Chondrocyte (in vitro differentiated cells): ENCODE measurements around the gene RASSF6. TPM values are rescaled to one million over a fixed set of nuclear protein-coding genes. Genes with fewer than 3 reads are reported as not detected.

ENCODE experiments used
- DNase-seq: peaks from one replicate; pipeline ENCODE4 v3.0.0; 2021; ENCODE audit warnings: mixed read lengths, low spot score
- H3K27ac Mint-ChIP-seq: one replicate; pipeline ENCODE4 v1.8.0; 2021; ENCODE audit warnings: mild to moderate bottlenecking, moderate library complexity, mixed read lengths; ENCODE audit not compliant: unreplicated experiment
- H3K27me3 Mint-ChIP-seq: 2 replicates; pipeline ENCODE4 v1.8.0; 2021; ENCODE audit warnings: low read depth, mixed read lengths
- H3K36me3 Mint-ChIP-seq: 2 replicates; pipeline ENCODE4 v1.8.0; 2021; ENCODE audit warnings: low read depth, mixed read lengths
- H3K4me1 Mint-ChIP-seq: 2 replicates; pipeline ENCODE4 v1.8.0; 2021; ENCODE audit warnings: low read depth, mild to moderate bottlenecking, mixed read lengths
- H3K4me3 Mint-ChIP-seq: one replicate; pipeline ENCODE4 v1.8.0; 2021; ENCODE audit warnings: mild to moderate bottlenecking, moderate library complexity, mixed read lengths; ENCODE audit not compliant: unreplicated experiment
- H3K9me3 Mint-ChIP-seq: 2 replicates; pipeline ENCODE4 v1.8.0; 2021; ENCODE audit warnings: low read depth, mixed read lengths
- total RNA-seq: library from RNA; stranded (reverse); gene quantifications from 3 replicates; pipeline ENCODE4 v1.2.1, GENCODE V29; 2021
- TF ChIP-seq, protein P1 (sequence below): fragments of 200-600 bp; sonication (generic); IDR thresholded peaks from 2 replicates; pipeline ENCODE4 v1.5.0; 2021; ENCODE audit warnings: antibody characterized with exemption, mild to moderate bottlenecking, moderate library complexity

Gene RASSF6
- total RNA-seq, 1 donor from 2014 or later: not detected

DNA sequence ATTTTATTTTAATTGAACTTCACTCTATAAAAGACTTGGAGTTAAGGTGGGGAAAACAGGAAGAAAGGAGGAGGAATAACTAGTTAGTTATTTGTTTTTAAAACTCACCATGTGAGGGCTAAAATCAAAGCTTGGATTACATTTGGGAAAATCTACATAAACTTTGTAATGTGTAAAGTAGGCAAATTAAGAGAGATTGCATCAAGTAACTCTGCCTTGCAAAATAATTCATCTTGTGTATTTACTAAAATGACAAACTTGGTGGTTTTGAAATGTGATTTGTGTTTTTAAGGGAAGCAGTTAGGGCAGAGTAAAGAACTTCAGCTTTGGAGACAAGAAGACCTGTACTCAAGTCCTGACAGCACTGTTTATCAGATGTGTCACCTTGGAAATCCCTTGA is 43.3 kb upstream of the RASSF6 start:
- Mint-ChIP-seq H3K27ac (no peak overlapping the region), H3K4me3 (no peak overlapping the region), H3K36me3 (no peaks in the 10 kb centered on the region), H3K9me3 (no peaks in the 10 kb centered on the region), H3K27me3 (no peaks in the 10 kb centered on the region), H3K4me1 (peaks cover 39% of the 10 kb centered on the region)
- no peak for DNase-seq
- TF ChIP-seq, protein P1, sequence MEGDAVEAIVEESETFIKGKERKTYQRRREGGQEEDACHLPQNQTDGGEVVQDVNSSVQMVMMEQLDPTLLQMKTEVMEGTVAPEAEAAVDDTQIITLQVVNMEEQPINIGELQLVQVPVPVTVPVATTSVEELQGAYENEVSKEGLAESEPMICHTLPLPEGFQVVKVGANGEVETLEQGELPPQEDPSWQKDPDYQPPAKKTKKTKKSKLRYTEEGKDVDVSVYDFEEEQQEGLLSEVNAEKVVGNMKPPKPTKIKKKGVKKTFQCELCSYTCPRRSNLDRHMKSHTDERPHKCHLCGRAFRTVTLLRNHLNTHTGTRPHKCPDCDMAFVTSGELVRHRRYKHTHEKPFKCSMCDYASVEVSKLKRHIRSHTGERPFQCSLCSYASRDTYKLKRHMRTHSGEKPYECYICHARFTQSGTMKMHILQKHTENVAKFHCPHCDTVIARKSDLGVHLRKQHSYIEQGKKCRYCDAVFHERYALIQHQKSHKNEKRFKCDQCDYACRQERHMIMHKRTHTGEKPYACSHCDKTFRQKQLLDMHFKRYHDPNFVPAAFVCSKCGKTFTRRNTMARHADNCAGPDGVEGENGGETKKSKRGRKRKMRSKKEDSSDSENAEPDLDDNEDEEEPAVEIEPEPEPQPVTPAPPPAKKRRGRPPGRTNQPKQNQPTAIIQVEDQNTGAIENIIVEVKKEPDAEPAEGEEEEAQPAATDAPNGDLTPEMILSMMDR: no peak

DNA sequence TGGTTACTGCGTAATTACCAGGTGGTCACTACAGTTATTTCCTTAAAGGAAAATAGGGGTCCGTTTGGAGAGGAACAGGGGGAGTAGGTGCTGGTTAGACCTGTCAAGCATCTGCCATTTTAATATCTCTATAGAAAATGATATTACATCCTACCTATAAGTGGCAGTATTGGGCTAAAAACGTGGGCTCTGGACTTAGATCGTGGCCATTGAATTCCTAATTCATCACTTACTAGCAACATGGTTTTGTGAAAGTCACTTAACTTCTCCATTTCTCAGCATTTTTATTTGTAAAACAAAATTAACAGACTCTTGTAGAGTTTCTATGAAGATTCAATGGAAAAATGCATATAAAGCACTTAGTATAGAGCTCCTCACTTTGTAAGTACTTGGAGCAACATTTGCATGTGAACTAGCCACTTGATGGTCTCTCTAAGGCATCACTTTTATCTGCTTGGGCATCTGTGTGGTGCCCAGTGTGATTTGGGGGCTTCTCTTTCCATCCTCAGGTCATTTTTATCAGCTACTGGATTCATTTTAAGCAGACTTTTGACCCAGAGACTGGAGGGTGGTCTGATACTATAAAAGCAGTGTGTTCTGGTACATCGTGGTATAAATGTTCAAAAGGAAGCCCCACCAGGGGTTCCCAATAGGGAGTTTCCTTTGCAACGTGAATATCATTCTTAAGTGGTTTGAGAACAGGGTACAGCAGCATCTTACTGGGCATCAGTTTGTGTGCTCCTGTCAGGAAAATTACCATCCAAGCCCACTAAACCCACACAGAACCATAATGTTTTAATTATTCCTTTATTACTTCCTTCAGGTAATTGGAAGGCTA is 42.7 kb upstream of the RASSF6 start:
- Mint-ChIP-seq H3K36me3 (no peaks in the 10 kb centered on the region), H3K27me3 (no peaks in the 10 kb centered on the region), H3K9me3 (no peaks in the 10 kb centered on the region), H3K4me3 (no peak overlapping the region), H3K27ac (no peak overlapping the region), H3K4me1 (peaks cover 39% of the 10 kb centered on the region)
- TF ChIP-seq, protein P1: peak; percentile 85
- DNase-seq: no peak

DNA sequence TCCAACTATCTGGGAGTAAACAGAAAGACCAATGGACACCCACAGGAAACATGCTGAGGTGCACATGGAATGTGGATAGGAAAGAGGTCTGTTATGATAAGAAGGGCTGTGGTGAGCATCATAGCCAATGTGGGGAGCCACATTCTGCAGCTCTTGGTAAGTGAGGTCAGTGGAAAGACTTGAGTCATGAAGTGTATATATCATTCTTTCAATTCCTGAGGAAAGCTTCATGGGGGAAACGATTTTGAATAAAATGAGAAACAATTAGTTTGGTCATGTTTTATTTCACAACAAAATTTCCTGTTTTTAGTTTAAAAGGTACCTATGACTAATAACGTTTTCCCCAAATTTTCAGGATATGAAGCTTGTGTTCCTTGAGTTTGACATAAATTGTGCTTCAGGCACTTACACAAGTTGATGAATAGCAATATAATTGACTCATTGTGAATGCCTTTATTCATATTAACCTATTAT is 41.4 kb upstream of the RASSF6 start:
- no peaks in the 10 kb centered on the region for H3K9me3 Mint-ChIP-seq

DNA sequence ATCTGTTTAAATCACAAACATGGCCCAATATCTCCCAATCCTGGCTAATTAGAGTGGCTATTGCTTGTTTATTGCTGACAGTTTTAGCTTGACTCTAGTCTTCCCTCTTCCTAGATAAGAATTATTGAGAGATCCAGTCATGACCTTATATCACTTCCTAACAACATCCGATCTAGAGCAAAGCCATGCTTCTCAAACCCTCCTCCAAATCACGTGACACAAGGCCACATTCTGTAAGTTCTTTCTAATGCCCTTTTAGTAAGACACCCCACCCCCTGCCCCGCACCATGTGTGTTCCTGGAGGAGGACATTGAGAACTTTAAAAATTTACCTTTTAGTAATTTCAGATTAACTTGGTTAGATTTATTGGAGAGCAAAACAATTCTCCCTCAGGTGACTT is 40.6 kb upstream of the RASSF6 start:
- Mint-ChIP-seq H3K9me3 (no peaks in the 10 kb centered on the region), H3K4me3 (no peak overlapping the region), H3K27ac (no peak overlapping the region), H3K27me3 (no peaks in the 10 kb centered on the region), H3K36me3 (no peaks in the 10 kb centered on the region), H3K4me1 (peaks cover 39% of the 10 kb centered on the region)
- no peak for DNase-seq
- TF ChIP-seq, protein P1: no peak

More for the DNA sequence above, 41.4 kb upstream of the RASSF6 start:
- TF ChIP-seq, protein P1: no peak
- Mint-ChIP-seq H3K27ac (peak overlapping the region; percentile 8), H3K4me1 (peaks cover 39% of the 10 kb centered on the region), H3K27me3 (no peaks in the 10 kb centered on the region), H3K36me3 (no peaks in the 10 kb centered on the region), H3K4me3 (no peak overlapping the region)
- DNase-seq: no peak

DNA sequence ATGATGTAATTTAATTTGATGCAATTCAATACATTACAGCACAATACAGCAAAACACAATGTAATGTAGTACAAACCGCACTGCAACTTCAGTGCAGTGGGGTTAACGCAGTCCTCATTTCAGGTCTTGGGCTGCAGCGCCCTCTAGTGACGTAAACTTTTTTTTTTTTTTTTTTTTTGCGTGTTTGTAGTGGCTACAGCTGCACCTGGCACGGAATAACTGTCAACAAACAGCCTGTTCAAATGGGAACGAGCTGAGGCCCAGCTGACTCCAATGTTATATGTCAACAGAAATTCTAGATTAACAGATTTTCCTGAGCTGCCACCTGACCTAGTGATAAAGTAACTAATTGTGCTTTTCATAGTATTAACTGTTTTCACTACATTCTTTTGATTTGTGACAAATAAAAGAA is 33.5 kb upstream of the RASSF6 start:
- no peak for DNase-seq
- no peak overlapping the region for H3K27ac Mint-ChIP-seq
- H3K36me3 Mint-ChIP-seq: no peaks in the 10 kb centered on the region
- H3K4me3 Mint-ChIP-seq: no peak overlapping the region
- peaks cover 17% of the 10 kb centered on the region for H3K27me3 Mint-ChIP-seq
- H3K9me3 Mint-ChIP-seq: no peaks in the 10 kb centered on the region
- H3K4me1 Mint-ChIP-seq: no peaks in the 10 kb centered on the region
- TF ChIP-seq, protein P1: peak; percentile 83
